Measurements from ENCODE around the gene OR2T3.

DNA sequence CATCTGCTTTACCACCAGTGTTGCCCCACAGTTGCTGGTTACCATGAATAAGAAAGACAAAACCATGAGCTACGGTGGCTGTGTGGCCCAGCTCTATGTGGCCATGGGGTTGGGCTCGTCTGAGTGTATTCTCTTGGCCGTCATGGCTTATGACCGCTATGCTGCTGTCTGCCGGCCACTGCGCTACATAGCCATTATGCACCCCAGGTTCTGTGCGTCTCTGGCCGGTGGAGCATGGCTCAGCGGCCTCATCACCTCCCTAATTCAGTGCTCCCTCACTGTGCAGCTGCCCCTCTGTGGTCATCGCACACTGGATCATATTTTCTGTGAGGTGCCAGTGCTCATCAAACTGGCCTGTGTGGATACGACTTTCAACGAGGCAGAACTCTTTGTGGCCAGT, 48.7 kb downstream of the OR2T3 start:
- TF ChIP-seq, protein P1, sequence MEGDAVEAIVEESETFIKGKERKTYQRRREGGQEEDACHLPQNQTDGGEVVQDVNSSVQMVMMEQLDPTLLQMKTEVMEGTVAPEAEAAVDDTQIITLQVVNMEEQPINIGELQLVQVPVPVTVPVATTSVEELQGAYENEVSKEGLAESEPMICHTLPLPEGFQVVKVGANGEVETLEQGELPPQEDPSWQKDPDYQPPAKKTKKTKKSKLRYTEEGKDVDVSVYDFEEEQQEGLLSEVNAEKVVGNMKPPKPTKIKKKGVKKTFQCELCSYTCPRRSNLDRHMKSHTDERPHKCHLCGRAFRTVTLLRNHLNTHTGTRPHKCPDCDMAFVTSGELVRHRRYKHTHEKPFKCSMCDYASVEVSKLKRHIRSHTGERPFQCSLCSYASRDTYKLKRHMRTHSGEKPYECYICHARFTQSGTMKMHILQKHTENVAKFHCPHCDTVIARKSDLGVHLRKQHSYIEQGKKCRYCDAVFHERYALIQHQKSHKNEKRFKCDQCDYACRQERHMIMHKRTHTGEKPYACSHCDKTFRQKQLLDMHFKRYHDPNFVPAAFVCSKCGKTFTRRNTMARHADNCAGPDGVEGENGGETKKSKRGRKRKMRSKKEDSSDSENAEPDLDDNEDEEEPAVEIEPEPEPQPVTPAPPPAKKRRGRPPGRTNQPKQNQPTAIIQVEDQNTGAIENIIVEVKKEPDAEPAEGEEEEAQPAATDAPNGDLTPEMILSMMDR (conservative IDR thresholded peaks at IDR 0.05 in 1 of 2, IDR thresholded peaks at IDR 0.05 in 1 of 2; ENCODE audit: low read depth in 1 of 2, low read length in 2 of 2): no peak
- no peak for TF ChIP-seq EZH2 (IDR thresholded peaks at IDR 0.05; ENCODE audit: low read length, missing control alignments)
